GM12873 (cell line): ENCODE results near the gene CTSF.

Source experiments
- CTCF ChIP-seq: IDR thresholded peaks from 2 replicates; pipeline ENCODE4 v1.5.1; 2012; ENCODE audit warnings: low read depth, mild to moderate bottlenecking, moderate library complexity, low read length, control low read depth; ENCODE audit not compliant: insufficient read depth; ENCODE audit errors: missing control alignments

Gene CTSF

GRCh38 chr11:66568124-66568916 lies at the start of gene CTSF:
CTSF (minus strand) TSS chr11:66568606; CDS start chr11:66568486, 120 bp downstream.
- TF ChIP-seq CTCF: no peak

GRCh38 chr11:66617155-66617834 lies 48.9 kb upstream of the CTSF start:
- TF ChIP-seq CTCF: no peak

GRCh38 chr11:66616379-66617154 lies 48.2 kb upstream of the CTSF start, which contains the start of gene RBM14:
RBM14 (plus strand) TSS chr11:66616630; CDS start chr11:66616721, 91 bp downstream.
- no peak for TF ChIP-seq CTCF

- TF ChIP-seq CTCF: no peak
These were observed 45.7 kb upstream of the CTSF start for GRCh38 chr11:66614073-66614472.

- no peak for TF ChIP-seq CTCF
These were observed 44.1 kb upstream of the CTSF start for GRCh38 chr11:66612458-66612857.

GRCh38 chr11:66609721-66610617 lies 41.6 kb upstream of the CTSF start:
- no peak for TF ChIP-seq CTCF
